HG02571 (cell line): ENCODE results near the gene GOLGA6C.
"Not testable (repeated sequence)": the region's sequence is repeated elsewhere in the genome, so short reads cannot be mapped to it uniquely, and the experiment has no call there.

Experiments used
- ATAC-seq: cut with Tn5 transposase; IDR thresholded peaks from one replicate; pipeline ENCODE4 v1.9.1; 2021; ENCODE audit warnings: mild to moderate bottlenecking, moderate library complexity; ENCODE audit not compliant: unreplicated experiment

Gene GOLGA6C

GRCh38 chr15:75314552-75315290, 56.6 kb downstream of the GOLGA6C start:
- no peak for ATAC-seq

- not testable (repeated sequence) for ATAC-seq
Observed at GRCh38 chr15:75319231-75319897, 61.2 kb downstream of the GOLGA6C start.
